ENCODE measurements around the gene CSGALNACT2. TPM values are rescaled to one million over a fixed set of nuclear protein-coding genes. Genes with fewer than 3 reads are reported as not detected.

The CSGALNACT2 gene
- polyA plus RNA-seq, 1 of the 3 experiments (the other 2 are of a cell fraction): 11.5 TPM

DNA sequence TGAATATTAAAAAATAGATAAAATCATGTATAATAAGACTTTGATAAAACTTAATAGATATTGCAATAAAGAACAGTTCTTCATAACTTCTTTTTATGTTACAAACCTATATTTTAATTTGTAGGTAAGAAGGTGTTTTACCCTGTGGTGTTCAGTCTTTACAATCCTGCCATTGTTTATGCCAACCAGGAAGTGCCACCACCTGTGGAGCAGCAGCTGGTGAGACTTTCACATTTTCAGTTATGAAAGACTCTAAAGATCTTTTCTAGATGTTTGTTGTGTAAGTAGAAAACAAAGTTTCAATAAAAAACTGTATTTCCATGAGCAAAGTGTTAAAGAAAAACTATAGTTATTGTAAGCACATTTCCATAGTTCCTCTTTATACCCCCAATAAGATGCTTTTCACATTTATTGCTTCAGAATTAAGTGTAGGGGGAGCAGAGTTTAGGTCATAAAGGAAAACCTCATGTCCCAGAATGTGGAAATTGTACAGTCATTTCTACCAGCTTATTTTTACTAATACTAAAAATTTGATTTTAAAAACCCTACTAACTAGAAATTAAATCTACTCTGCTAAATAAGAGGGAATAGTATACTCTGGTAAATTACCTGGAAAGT is 28.7 kb downstream of the CSGALNACT2 start:
- Histone ChIP-seq H3K9me3 (no peaks in the 10 kb centered on the region), H3K9me2 (no peaks in the 10 kb centered on the region), H3K4me1 (ENCODE audit: control insufficient read depth in 1 of 2, insufficient read depth in 2 of 2, low read depth in 1 of 2, low read length in 1 of 2) (peaks cover 0 to 11% of the 10 kb centered on the region in 2 experiments; a peak in 2 of 4 replicates), H3K36me3 (replicated peaks in 1 of 2; ENCODE audit: control insufficient read depth in 1 of 2, insufficient read depth in 2 of 2, low read length in 1 of 2) (peaks cover 30 to 38% of the 10 kb centered on the region in 2 experiments), H3K4me3 (ENCODE audit: low read depth in 2 of 2, low read length in 1 of 2) (no peak overlapping the region), H4K20me1 (ENCODE audit: insufficient read depth) (no peaks in the 10 kb centered on the region), H3K27ac (ENCODE audit: low read depth in 2 of 2, low read length in 1 of 2) (no peak overlapping the region), H2AFZ (ENCODE audit: low read depth) (no peak overlapping the region), H3K4me2 (no peak overlapping the region), H3K27me3 (ENCODE audit: insufficient read depth) (no peaks in the 10 kb centered on the region), H3K9ac (no peak overlapping the region), H3K79me2 (ENCODE audit: insufficient read depth) (0 out of 2 replicates have a peak, but pooled peaks cover 4% of the 10 kb centered on the region), H3F3A (replicated peaks; ENCODE audit: insufficient read depth) (peaks cover 5% of the 10 kb centered on the region)
- ChIA-PET CTCF (no interaction called here), POLR2A (no interaction called here)
- DNase-seq: no peak
- TF ChIP-seq RXRA (IDR thresholded peaks at IDR 0.05; ENCODE audit: borderline replicate concordance, low read depth) (no peak), TCF12 (IDR thresholded peaks at IDR 0.05) (no peak), ZBTB33 (IDR thresholded peaks at IDR 0.05; ENCODE audit: borderline replicate concordance, low read depth) (no peak), RFX5 (IDR thresholded peaks at IDR 0.05; ENCODE audit: low read length) (no peak), MAX (IDR thresholded peaks at IDR 0.05; ENCODE audit: low read depth) (no peak), NRF1 (IDR thresholded peaks at IDR 0.05; ENCODE audit: low read depth, low read length) (no peak), FOXJ3 (CRISPR knock-in tag; IDR thresholded peaks at IDR 0.05) (no peak), GABPA (IDR thresholded peaks at IDR 0.05; ENCODE audit: low read depth) (no peak), CHD2 (IDR thresholded peaks at IDR 0.05; ENCODE audit: low read length, partially characterized antibody) (no peak)
- TF ChIP-seq, protein P1, sequence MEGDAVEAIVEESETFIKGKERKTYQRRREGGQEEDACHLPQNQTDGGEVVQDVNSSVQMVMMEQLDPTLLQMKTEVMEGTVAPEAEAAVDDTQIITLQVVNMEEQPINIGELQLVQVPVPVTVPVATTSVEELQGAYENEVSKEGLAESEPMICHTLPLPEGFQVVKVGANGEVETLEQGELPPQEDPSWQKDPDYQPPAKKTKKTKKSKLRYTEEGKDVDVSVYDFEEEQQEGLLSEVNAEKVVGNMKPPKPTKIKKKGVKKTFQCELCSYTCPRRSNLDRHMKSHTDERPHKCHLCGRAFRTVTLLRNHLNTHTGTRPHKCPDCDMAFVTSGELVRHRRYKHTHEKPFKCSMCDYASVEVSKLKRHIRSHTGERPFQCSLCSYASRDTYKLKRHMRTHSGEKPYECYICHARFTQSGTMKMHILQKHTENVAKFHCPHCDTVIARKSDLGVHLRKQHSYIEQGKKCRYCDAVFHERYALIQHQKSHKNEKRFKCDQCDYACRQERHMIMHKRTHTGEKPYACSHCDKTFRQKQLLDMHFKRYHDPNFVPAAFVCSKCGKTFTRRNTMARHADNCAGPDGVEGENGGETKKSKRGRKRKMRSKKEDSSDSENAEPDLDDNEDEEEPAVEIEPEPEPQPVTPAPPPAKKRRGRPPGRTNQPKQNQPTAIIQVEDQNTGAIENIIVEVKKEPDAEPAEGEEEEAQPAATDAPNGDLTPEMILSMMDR (IDR thresholded peaks at IDR 0.05): no peak
- TF ChIP-seq, protein P2, sequence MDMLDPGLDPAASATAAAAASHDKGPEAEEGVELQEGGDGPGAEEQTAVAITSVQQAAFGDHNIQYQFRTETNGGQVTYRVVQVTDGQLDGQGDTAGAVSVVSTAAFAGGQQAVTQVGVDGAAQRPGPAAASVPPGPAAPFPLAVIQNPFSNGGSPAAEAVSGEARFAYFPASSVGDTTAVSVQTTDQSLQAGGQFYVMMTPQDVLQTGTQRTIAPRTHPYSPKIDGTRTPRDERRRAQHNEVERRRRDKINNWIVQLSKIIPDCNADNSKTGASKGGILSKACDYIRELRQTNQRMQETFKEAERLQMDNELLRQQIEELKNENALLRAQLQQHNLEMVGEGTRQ (IDR thresholded peaks at IDR 0.05; ENCODE audit: borderline replicate concordance, low read depth, low read length): no peak
- TF ChIP-seq, protein P3, sequence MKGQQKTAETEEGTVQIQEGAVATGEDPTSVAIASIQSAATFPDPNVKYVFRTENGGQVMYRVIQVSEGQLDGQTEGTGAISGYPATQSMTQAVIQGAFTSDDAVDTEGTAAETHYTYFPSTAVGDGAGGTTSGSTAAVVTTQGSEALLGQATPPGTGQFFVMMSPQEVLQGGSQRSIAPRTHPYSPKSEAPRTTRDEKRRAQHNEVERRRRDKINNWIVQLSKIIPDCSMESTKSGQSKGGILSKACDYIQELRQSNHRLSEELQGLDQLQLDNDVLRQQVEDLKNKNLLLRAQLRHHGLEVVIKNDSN (IDR thresholded peaks at IDR 0.05; ENCODE audit: borderline replicate concordance, low read depth): no peak

Data from SK-N-SH (cell line).